ENCODE measurements around the gene CA5A.
"Not testable (repeated sequence)": the region's sequence is repeated elsewhere in the genome, so short reads cannot be mapped to it uniquely, and the experiment has no call there.

Gene CA5A

GRCh38 chr16:87918338-87918737 lies 18.0 kb downstream of the CA5A start:
- no peak overlapping the region for H3K4me3 ChIP-seq (ENCODE audit: low read depth, low read length)

DNA sequence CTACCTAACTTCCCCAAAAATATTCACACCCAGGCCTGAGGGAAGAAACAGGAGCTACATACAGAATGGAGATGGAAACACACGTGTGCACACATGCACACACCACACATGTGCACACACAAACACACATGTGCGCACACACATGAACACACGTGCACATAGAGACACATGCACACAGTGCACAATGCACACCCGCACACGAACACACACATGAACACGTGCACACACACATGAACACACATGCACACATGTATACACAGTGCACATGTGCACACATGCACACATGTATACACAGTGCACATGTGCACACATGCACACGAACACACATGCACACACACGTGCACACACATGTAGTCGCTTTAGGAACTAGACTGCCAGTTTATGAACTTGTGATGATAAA lies 18.8 kb downstream of the CA5A start:
- no peak overlapping the region for H3K4me3 ChIP-seq (ENCODE audit: low read depth, low read length)
- TF ChIP-seq CTCF (IDR thresholded peaks at IDR 0.05; ENCODE audit: borderline replicate concordance, insufficient read depth, low read depth, low read length), result no peak

More at GRCh38 chr16:87918338-87918737, 18.0 kb downstream of the CA5A start:
- TF ChIP-seq CTCF (IDR thresholded peaks at IDR 0.05; ENCODE audit: borderline replicate concordance, insufficient read depth, low read depth, low read length), result no peak

- H3K4me3 ChIP-seq (ENCODE audit: low read depth, low read length), result no peak overlapping the region
- no peak for TF ChIP-seq CTCF (IDR thresholded peaks at IDR 0.05; ENCODE audit: borderline replicate concordance, insufficient read depth, low read depth, low read length)
These were observed 21.5 kb downstream of the CA5A start for GRCh38 chr16:87914812-87915211.

DNA sequence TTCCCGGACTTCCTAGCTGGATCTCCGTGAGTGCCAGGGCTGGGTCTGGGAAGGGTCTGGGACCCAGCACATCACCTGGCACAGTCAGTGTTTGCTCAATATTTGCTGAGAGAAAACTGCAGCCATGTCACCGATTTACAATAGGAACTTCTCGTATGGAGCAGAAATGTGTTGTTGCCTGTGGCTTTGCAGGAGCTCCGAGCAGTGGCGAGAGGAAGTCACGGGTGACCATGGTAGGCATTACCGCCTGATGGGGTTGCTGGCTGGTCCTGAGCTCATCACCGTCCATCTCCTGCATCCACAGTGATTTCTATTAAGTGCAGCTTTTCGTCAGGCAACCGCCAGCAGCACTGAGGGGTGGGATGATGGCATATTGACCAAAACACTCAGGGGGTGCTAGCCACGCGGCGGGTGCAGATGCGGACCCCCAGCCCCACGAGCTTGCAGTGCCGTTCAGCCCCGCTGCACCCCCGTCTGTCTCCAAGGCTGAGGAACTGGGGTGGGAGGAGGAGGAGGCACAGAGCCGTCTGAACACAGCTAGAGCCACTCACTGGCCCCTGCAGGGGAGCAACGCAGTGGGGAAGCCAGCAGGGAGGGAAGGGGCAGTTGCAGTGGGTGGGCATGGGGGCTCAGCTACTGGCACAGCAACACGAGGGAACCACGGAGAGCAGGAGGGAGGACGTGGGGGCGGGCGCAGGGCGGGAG lies 22.2 kb downstream of the CA5A start:
- H3K4me3 ChIP-seq (ENCODE audit: low read depth, low read length), result not testable (repeated sequence)

DNA sequence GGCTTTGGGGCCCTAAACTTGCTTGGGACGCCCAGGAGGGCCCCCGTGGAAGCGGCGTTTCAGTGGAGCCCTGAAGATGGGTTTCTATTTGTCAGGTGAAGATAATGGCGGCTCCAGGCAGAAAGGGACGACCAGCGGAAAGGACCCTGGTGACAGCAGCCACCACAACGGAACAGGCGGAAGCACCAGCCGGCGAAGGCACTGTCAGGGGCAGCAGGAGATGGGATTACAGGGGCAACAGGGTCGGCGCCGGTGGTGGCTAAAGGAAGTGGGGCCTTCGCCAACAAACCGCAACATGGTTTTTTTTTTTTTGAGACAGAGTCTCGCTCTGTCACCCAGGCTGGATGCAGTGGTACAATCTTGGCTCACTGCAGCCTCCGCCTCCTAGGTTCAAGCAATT lies 23.6 kb downstream of the CA5A start:
- H3K4me3 ChIP-seq (ENCODE audit: low read depth, low read length), result not testable (repeated sequence)

DNA sequence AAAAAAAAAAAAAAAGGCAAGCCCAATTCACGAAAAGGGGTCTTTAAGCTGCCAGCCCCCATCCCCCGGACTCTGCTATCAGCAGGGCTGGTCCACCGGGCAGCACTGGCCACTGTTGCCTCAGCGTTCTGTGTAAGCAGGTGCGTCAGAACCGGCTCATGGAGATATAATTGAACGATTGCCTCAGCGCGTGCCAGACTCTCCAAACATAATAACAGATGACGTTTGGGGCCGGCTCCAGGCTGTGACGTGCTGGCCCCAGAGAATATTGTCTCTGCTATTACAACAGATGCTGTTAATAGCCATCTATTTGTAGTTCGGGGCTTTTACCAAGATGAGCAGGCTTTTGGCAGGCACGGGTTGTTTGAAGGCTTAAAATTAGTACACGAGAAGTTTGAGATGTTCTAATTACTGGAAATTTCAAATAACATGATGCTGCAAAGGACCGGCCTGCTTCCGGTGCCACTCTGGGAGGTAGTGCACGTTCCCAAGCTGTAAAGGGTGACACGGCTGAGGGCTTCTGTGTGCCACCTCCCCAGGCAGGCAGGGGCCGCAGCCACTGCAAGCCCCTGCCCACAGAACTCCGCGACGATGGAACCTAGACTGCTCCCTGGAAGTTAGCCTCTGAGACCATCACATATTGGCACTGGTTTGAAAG lies 25.1 kb downstream of the CA5A start:
- H3K4me3 ChIP-seq (ENCODE audit: low read depth, low read length), result not testable (repeated sequence)

DNA sequence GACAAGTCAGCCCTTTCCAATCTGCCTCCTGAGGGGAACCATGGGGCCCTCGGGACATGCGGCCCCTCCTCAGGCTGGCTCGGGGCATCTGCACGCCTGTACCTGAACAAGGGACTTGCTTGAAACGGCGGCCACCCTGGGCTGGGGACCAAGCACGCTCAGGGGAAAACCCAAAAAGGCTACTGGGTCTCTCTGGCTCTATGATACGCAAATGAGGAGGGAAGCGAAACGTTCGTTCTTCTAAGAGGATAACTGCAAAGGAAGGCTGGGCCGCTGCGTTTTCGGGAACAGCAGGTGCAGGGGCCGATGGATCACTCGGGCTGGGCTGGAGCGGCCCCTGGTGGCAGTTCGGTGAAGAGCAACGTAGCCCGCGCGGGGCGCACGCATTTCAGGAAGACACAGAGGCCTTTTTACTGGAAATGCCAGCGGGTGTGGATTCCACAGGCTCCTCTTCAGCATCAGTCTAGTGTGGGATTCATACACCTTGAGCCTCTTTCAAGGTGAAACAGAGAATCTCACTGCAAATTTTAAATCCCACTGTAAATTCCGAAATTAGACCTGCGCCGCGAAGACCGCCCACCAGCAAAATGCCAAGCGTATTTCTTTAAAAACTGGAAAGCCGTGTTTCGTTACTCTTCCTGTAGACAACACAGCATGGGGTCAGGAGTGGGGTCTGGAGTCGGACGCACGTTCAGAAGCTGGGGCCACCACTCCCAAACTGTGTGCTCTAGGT lies 27.0 kb downstream of the CA5A start:
- peak; percentile 90 for TF ChIP-seq CTCF (IDR thresholded peaks at IDR 0.05; ENCODE audit: borderline replicate concordance, insufficient read depth, low read depth, low read length)
- H3K4me3 ChIP-seq (ENCODE audit: low read depth, low read length), result not testable (repeated sequence)

GRCh38 chr16:87908101-87908500 lies 28.2 kb downstream of the CA5A start:
- H3K4me3 ChIP-seq (ENCODE audit: low read depth, low read length), result not testable (repeated sequence)

DNA sequence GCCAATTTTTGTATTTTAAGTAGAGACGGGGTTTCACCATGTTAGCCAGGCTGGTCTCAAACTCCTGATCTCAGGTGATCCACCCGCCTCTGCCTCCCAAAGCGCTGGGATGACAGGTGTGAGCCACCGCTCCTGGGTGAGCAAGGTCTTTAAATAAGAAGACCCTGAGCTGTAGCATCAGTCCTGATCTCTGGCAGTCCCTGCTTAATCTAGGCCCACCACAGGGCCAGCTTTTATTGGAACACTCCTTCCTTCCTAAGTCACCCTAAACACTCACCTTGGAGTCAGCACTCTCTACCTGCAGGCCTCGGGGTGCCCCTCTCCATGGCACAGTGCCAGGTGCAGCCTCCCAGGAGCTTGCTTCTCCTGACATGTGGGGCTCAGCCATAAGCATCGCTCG lies 30.8 kb downstream of the CA5A start:
- not testable (repeated sequence) for H3K4me3 ChIP-seq (ENCODE audit: low read depth, low read length)

DNA sequence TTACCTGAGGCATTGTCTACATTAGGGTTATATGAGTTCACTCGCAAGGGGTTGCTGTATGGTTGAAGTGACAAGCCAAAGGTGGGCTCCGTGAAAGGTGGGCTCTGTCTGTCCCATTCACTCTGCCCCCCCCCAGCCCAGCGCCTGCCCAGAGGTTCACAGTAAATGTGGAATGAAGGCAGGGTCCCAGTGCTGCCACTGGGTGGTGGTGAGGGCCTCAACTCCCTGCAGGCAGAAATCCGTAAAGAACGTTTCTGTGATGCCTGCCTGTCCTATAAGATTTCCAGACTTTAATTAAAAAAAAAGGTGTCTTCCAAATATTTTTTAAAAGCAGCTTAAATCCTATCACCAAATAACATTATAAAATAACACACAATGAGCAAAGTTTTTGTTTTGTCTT lies 31.4 kb downstream of the CA5A start:
- not testable (repeated sequence) for H3K4me3 ChIP-seq (ENCODE audit: low read depth, low read length)

GRCh38 chr16:87900489-87900888 lies 35.8 kb downstream of the CA5A start:
- not testable (repeated sequence) for H3K4me3 ChIP-seq (ENCODE audit: low read depth, low read length)

Measured in GM12875 (cell line).